Panc1 (cell line): ENCODE results near the gene KIF5B.

Experiments
- CTCF ChIP-seq: fragments of 450-650 bp; IDR thresholded peaks from 2 replicates; pipeline ENCODE4 v1.5.1; 2017; ENCODE audit warnings: mild to moderate bottlenecking
- POLR2AphosphoS5 ChIP-seq: IDR thresholded peaks from 2 replicates; pipeline ENCODE4 v1.6.1; 2012; ENCODE audit warnings: mild to moderate bottlenecking, low read depth, low read length, moderate library complexity
- REST ChIP-seq, 2 experiments: IDR thresholded peaks; 2 replicates each; pipeline ENCODE4 v1.6.1; 2011 to 2012; ENCODE audit warnings: low read depth in 2 of 2, control low read depth in 1 of 2, low read length in 1 of 2, mild to moderate bottlenecking in 1 of 2, moderate library complexity in 1 of 2; ENCODE audit not compliant: insufficient read depth in 1 of 2

- no peak for TF ChIP-seq CTCF
- no peak for TF ChIP-seq POLR2AphosphoS5
- TF ChIP-seq REST (IDR thresholded peaks at IDR 0.05; ENCODE audit: insufficient read depth in 1 of 2, low read depth in 2 of 2, low read length in 1 of 2) = no peak
Observed at GRCh38 chr10:31999070-31999660, 57.1 kb downstream of the KIF5B start.
